Retina (tissue), 1 donor: ENCODE data around the gene ZFPL1.

Experiments
- DNase-seq: peaks from one replicate; pipeline ENCODE4 v3.0.0-alpha.2; 2016

ZFPL1 gene

DNA sequence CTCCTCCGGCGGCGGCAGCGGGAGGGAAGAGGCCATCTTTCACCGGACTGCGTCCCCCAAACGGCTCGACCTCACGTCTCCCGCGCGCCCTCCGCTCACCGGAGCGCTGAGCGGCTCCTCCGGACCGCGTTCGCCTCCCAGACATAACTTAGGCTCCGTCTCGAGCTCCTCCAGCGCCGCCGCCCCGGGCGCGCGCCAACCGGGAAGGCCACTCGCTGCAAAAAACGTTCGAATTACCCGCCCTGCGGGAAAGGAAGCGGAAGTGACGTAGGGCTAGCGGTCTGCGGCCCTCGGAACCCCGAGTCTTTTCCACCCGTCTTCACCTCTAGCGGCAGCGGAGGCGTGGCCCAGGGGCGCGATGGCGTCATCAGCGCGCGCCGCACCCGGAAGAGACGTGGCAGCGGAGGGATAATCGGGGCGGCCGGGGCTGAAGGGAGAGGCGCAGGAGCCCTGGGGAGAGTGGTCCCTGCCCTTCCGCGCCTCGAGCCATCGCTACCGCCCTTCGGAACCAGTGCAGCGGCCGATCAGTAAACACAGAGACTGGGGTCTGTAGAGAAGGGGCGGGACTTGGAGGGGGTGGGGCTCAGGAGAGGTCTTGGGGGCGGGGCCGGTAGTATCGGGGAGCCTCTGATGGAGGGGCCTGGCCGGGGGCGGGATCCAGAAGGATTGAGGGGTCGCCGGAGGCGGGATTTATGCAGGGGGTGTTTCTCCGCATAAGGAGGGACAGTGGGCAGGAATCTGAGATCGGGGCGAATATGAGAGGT, at the start of gene ZFPL1, which contains the start of gene CDCA5:
TSS of gene ZFPL1 (plus strand) at position 389 of the 764 bp plus-strand sequence. CDS start 477 bp downstream, outside the sequence.
TSS of gene CDCA5 (minus strand) at position 207 of the 764 bp plus-strand sequence. CDS start at position 145, 62 bp downstream.
- peak; percentile 98 for DNase-seq

DNA sequence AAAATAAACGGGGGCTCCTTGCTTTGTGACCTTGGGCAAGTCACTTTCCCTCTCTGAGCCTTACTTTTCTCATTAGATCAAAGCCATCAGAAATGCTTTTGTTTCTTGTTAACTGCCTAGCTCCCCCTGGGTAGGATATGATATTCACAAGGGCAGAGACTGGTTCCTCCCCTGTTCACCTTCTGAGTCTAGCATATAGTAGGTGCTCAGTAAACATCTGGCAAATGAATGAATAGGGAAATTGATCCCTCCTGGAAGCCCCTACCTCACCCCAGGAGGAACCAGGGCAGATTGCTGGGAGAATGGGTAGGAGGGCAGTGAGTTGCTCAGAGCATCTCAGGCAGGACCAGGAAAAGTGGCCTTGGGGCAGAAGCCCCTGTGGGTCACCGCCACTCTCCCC, 49.6 kb upstream of the ZFPL1 start:
- no peak for DNase-seq

DNA sequence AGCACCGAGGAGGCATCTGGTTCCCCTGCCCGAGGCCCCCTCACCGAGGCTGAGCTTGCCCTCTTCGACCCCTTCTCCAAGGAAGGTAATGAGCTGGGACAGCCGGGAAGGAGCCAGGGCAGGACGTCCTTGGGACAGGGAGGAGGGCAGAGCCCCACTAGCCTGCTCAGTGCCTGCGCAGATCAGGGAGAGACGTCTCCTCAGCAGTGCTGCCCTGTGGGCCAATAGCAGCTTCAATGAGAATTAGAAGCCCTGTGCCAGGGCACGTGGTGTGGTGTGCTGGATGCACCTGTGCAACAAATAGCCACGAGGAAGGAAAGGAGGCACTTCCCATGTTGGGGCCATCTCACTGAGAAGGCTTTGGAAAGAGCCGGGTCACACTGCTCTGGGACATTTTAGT, 48.4 kb upstream of the ZFPL1 start:
- no peak for DNase-seq

DNA sequence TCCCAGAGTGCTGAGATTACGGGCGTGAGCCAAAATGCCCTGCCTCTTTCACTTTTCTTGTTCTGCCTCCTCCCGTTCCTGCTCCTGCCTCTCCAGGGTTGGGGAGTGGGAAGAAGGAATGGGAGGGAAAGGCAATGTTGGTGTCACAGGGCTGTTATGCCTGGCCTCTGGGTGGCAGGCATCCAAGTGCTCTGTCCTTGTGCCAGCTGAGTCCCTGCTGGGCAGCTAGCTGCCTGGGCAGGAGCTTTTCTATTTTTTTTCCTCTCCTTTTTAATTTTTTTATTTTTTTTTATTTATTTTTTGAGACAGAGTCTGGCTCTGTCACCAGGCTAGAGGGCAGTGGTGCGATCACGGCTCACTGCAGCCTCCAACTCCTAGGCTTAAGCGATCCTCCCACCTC, 47.1 kb upstream of the ZFPL1 start:
- DNase-seq, result no peak

DNA sequence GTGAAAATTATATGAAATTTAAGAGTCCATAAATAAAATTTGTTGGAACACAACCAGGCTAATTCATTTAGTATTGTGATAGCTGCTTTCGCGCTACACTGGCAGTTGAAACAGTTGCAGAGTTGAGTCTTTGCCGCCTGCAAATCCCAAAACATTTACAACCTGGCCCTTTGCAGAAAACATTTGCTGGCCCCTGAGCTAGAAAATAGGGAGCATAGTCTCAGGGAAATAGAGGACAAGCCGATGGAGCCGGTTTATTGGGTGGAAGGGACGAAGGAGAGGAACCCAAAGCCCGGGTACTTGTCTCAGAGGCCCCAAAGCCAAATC, 43.5 kb upstream of the ZFPL1 start:
- no peak for DNase-seq

DNA sequence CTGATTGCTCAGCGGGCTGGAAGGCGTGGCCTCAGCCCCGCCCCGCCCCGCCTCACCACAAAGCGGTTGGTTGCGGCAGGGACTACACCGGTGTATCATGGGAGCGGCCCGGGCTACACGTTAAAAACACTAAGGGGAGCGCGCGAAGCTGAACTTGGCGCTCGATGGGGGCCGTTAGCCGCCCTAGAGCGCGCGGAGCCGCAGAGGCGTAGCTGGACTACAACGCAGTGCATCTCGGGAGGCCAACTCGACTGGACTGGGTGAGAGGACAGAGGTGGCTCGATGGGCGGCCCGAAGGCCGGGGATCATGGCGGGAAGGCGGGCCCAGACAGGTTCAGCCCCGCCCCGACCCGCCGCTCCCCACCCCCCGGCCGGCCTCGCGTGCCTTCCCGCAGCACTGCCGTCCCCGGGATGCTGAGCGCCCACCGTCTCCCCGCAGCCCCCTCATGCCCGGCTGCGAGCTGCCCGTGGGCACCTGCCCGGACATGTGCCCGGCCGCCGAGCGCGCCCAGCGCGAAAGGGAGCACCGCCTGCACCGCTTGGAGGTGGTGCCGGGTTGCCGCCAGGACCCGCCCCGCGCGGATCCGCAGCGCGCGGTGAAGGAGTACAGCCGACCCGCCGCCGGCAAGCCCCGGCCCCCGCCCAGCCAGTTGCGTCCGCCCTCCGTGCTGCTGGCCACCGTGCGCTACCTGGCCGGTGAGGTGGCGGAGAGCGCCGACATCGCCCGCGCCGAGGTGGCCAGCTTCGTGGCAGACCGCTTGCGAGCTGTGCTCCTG, 43.0 kb upstream of the ZFPL1 start, which contains the start of gene SAC3D1:
TSS of gene SAC3D1 (plus strand) at position 364 of the 776 bp plus-strand sequence. CDS start at position 447, 83 bp downstream.
- DNase-seq, result peak; percentile 95

DNA sequence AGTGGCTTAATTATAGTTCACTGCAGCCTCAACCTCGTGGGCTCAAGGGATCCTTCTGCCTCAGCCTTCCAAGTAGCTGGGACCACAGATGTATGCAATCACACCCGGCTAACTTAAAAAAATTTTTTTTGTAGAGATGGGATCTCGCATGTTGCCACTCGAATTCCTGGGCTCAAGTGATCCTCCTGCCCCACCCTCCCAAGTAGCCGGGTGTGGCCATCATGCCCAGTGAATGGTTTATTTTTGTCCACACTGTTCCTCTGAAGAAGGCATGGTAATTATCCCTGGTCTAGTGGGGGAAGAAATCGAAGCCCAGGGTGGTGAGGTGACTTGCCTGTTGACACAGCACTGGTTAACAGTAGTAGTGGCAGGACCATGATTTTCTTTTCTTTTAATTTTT, 41.1 kb upstream of the ZFPL1 start:
- DNase-seq, result no peak

DNA sequence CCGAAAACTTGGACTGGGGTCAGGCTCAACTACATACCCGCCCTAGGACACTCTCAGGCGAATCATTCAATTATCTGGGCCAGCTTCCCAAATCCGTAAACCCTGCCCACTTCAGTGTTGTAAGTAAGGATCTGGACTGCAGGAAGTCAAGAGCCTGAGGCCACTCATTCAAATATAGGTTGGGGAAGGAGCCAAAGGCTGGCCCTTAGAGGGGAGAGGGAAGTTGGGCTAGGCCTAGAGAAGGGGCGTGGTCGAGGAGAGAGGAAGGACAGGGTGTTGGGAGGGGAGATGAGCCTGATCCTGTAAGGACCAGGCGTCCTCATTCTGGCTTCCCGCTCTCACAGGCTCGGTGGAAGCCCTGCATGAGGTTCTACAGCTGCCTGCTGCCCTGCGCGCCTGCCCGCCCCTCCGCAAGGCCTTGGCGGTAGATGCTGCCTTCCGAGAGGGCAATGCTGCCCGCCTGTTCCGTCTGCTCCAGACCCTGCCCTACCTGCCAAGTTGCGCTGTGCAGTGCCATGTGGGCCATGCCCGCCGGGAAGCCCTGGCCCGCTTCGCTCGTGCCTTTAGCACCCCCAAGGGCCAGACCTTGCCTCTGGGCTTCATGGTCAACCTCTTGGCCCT, 40.0 kb upstream of the ZFPL1 start:
- DNase-seq, result no peak

DNA sequence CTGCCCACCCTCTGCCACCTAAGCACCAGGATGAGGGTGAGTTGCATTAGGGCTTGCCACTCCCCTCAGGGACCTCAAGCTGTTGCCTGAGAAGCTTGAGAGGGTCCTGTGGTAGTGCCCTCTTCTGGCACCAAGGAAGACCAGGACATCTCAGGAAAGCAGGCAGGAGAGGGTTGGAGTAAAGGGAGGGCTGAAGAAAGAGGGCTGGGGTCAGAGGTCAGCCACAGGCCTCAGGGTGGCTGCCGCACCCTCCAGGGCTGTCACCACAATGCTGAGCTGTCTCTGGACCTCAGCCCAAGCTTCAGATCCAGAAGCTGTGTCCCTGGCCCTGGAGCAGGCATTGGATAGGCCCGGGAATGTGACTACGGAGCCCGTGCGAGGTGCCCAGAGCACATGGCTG, 39.0 kb upstream of the ZFPL1 start:
- DNase-seq, result no peak

DNA sequence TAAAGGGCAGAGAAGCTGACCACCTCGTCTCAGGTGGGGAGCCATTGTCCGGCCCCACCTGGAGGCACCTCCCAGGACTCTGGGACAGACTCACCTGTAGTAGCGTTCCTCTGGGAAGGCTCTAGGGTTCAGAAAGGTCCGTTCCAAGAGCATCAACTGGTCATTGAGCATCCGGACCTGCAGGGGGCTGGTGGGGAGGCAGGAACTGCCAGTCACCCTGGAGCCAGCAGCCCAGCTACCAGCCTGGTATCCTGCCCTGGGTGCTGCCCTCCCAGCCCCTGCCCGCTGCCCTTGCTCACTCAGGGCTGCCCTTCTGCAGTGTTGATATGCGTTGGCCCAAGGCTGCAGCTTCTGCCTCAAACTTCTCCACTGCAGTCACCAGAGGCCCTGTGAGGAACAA, 38.3 kb upstream of the ZFPL1 start:
- no peak for DNase-seq

DNA sequence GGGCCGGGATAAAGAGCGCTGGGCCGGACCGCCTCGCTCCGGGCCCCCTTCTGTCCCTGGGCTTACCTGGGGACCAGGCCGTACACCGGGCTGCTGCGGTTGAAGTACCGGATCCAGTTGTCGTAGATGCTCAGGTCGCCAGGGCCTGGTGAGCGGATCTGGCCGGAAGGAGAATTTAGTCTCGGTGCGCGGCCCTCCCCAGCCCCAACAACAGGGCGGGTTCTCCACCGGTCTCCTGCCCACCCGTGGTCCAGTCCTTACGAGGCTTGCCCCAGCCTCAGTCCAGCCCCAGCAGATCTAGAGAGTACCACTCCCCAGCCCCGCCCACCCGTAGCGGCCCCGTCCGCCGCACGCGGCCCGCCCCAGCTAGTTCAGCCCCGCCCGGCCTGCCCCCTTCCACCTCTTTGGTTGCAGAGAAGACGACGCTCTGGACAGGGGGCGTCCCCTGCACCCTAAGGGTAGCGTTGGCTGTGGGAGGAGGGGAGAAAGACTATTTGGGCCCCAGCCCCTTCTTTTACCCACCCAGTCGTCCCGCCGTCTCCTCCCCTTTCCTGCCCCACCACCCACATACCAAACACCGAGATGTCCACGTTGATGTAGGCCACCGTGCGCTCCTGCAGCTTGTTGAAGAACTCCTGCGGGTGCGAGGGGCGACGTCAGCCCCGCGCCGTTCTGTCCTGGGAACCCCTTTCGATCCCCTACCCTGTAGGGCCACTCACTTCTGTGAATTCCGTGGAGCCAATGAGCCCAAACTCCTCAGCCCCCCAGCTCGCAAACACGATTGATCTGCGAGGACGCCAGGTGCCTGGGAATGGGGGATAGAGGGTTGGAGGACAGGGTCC, 36.2 kb upstream of the ZFPL1 start:
- peak; percentile 41 for DNase-seq

DNA sequence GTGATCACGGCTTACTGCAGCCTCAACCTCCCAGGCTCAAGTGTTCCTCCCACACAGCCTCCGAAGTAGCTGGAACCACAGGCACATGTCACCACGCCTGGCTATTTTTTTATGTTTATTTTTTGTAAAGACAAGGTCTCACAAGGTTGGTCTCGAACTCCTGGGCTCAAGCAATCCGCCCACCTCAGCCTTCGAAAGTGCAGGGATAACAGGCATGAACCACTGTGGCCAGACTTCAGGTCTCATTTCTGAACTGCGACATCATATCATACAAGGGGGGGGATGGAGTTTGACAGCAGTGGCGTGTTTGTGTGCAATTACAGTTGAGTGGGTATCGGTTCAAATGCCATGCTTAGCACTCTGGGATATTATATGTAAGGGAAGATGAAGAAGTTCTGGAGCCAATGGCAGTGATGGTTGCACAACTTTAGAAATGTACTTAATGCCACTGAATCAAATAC, 32.6 kb upstream of the ZFPL1 start:
- DNase-seq, result no peak

DNA sequence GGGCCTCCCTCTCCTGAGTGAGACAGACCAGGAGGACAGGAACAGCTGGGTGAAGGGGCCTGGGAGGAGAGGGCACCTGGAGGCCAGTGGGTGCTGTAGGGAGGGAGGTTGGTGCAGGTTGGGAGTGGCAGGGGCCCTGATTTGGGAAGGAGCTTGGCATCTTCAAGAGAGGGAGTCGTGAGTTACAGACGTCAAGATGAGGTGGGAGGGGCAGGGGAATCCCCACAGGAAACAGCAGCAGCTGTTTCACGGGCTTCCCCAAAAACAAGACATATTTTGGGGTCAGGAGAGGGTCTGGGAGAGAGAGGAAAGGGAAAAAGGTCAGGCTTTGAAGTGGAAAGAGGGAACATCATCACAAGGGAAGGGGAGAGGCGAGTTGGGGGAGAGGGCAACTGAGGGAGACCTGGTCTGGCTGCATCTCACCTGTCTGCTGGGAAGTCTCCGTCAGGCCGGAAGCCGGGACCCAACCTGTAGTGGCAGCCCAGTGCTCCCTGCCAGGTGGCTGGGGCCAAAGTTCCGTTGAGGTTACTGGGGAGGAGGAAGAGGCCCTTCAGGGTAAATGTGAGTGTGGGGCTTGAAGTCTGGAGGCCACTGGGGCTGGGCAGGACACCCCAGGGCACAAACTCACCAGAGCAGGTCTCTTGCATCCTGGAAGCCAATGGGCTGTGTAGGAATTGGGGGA, 30.1 kb upstream of the ZFPL1 start:
- DNase-seq, result no peak

DNA sequence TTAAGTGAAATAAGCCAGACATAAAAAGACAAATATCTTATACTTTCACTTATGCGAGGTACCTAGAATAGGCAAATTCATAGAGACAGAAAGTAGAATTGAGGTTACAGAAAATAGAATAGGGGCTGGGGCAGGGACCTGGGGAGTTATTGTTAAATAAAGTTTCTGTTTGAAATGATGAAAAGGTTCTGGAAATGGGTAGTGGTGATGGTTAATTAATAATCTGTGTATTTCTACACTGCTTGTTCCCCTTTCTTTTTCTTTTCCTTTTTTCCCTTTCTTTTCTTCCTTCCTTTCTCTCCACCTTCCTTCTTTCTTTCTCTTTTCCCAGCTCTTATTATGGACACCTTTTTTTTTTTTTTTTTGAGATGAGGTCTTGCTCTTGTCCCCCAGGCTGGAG, 28.5 kb upstream of the ZFPL1 start:
- no peak for DNase-seq

DNA sequence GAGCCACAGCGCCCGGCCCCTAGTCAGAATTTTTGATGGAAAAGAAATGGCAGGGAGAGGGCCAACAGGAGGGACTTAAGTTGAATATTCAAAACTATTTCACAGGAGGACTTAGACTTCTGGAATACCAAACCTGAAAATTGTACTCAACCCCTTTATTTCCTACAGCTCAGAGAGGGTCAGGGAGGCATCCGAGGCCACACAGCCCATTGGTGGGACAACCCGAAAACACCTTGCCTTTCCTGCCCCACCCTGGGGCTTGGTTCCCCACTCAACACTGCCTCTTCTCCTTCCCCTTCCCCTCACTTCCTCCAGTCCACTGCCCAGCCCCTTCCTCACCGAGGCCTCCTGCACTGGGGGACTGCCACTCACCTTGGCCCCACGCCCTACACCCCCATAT, 27.0 kb upstream of the ZFPL1 start:
- DNase-seq, result no peak

DNA sequence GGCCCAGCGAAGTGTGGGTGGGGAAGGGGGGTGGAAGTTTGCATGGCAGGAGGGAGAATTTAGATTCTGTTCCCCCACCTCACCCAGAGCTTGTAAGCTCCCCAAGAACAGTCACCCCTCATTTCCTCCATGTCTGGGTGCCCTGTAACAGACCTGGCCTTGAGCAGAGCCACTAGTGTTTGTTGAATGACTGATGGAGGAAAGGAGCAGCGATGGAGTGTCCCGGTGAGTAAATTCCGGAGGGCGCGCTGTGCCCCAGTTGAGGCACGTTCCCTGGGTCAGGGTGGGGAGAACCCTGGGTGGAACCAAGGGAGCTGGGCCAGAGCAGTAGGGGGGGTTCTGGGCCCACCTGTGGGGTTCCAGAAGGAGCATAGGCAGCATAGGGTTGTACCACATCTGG, 26.5 kb upstream of the ZFPL1 start:
- no peak for DNase-seq

DNA sequence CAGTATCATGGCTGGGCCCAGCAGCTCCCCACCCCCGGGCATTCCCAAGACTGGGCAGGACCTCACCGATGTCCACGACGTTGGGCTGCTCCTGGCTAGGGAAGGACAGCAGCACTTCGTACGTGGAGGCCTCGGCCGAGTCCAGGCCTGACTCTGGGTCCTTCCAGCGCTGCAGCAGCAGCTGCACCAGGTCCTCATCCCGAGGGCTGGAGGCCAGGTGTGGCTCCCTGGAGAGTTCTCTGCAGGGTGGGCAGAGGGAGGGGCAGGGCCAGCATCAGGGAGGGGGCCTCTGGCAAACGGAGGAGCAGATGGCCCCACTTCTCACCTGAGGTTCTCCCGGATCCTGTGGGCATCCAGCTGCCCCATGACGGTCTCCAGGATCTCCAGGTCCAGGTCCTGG, 26.0 kb upstream of the ZFPL1 start:
- no peak for DNase-seq

DNA sequence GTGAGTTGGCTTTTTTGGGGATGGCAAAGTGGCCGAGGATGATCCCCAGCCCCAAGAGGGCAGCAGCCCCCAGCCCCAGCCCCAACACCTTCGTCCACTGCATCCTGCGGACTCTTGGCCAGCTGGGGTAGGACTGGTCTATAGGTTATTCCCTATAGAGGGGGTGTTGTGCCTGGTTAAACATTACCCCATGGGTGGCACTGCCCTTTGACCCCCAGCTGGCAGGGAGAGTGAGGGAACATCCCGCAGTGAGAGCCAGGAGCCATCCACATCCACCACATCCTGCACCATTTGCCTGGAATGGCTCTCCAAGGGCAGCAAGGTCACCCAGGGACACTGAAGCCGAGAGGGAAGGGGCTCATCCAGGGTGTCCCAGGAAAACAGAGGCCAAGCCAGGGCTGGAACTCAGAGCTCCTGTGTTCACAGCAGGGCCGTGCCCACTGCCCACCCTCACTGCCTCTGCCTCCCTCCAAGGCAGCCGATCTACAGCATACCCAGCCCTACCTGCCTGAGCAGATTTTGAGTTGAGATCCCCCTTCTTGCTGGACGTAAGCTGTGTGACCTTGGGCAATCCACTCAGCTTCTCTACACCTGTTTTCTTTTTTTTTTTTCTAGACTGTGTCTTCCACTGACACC, 25.5 kb upstream of the ZFPL1 start, which contains the start of gene NAALADL1:
TSS of gene NAALADL1 (minus strand) at position 135 of the 636 bp plus-strand sequence. CDS start at position 103, 32 bp downstream.
- DNase-seq, result no peak

DNA sequence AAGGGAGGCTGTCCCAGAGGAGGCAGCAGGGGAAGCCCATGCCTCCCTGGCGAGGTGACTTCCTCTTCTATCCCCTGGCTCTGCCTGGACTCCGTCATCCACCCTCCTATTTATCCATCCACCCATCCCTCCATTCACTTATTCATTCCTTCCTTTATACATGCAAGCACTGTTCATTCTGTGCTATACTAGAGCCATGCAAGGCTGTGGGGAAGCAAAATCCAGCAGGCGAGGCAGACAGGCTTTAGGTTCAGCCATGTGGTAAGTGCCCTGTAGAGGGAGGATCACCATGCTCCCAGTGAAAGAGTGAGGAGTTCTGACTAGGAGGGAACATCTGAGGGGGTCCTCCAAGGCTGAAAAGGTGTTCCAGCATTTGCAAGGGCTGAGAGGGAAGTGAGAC, 24.5 kb upstream of the ZFPL1 start:
- DNase-seq, result no peak

DNA sequence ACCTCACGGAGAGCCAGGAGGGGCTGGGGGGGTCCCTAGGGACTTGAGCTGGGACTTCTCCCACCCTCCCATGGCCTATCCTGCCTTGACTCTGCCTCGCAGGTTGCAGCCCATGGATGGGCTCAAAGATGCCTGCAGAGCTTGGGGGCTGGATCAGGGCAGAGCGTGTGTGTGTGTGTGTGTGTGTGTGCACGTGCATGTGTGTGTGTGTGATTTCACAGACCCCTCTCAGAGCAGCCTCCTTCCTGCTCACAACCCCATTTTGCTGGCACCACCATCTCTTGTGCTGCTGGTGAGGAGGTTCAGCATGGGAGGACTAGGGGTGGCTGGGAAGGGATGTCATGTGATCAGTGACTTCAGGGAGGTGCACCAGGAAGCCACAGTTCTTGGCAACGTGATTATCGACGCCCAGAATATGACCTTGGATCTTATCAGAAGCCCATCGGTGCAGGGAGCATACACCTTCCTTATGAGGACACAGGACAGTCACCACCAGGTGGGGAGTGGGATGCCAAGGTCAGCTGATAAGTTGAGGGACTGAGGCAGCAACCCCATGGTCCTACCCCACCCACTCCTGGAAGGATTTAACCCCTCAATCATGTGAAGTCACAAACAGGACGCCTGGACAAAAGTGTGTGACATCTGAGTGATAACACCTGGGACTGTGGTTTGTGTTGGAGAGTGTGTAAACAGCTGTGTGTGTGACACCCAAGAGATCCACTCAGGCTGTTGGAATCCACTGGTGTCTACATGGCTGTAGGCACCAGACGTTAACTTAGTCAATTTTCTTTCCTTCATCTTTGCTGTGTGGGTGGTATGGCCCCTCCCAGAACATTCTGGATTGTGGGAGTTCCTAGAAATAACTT, 23.8 kb upstream of the ZFPL1 start:
- DNase-seq, result no peak
